H9 (cell line): Measurements from ENCODE around the gene AFF2. TPM values are rescaled to one million over a fixed set of nuclear protein-coding genes. Genes with fewer than 3 reads are reported as not detected.

Experiments
- DNase-seq: peaks from one replicate; pipeline ENCODE4 v3.0.0-alpha.2; 2017
- H2AFZ ChIP-seq: one replicate; pipeline ENCODE4 v1.6.1; 2013; ENCODE audit warnings: mild to moderate bottlenecking, low read length, control low read depth, moderate library complexity
- H2AK5ac ChIP-seq: 2 replicates; pipeline ENCODE4 v1.6.1; 2013; ENCODE audit warnings: low read length, control low read depth, mixed read lengths; ENCODE audit not compliant: insufficient read length
- H2BK120ac ChIP-seq: one replicate; pipeline ENCODE4 v1.6.1; 2013; ENCODE audit warnings: low read depth, mild to moderate bottlenecking, low read length, control low read depth, inconsistent platforms; ENCODE audit not compliant: poor library complexity, severe bottlenecking
- H2BK12ac ChIP-seq: 2 replicates; pipeline ENCODE4 v1.6.1; 2013; ENCODE audit warnings: low read length, control low read depth, mixed read lengths, low read depth; ENCODE audit not compliant: insufficient read length
- H2BK15ac ChIP-seq: 2 replicates; pipeline ENCODE4 v1.6.1; 2013; ENCODE audit warnings: low read depth, low read length, control low read depth
- H2BK20ac ChIP-seq: one replicate; pipeline ENCODE4 v1.6.1; 2013; ENCODE audit warnings: low read depth, mild to moderate bottlenecking, low read length, control low read depth, inconsistent platforms; ENCODE audit not compliant: poor library complexity, severe bottlenecking
- H2BK5ac ChIP-seq: 2 replicates; pipeline ENCODE4 v1.6.1; 2013; ENCODE audit warnings: low read length, control low read depth, mixed read lengths; ENCODE audit not compliant: insufficient read length
- H3K14ac ChIP-seq: 2 replicates; pipeline ENCODE4 v1.6.1; 2013; ENCODE audit warnings: low read length, control low read depth; ENCODE audit not compliant: insufficient read depth
- H3K18ac ChIP-seq: 2 replicates; pipeline ENCODE4 v1.6.1; 2013; ENCODE audit warnings: low read depth, mild to moderate bottlenecking, mixed read lengths, low read length, control low read depth; ENCODE audit not compliant: insufficient read length
- H3K23ac ChIP-seq: 2 replicates; pipeline ENCODE4 v1.6.1; 2013; ENCODE audit warnings: low read length, control low read depth, mixed read lengths, low read depth; ENCODE audit not compliant: insufficient read length
- H3K23me2 ChIP-seq: 2 replicates; pipeline ENCODE4 v1.6.1; 2013; ENCODE audit warnings: low read depth, mild to moderate bottlenecking, mixed read lengths, low read length, control low read depth; ENCODE audit not compliant: insufficient read length, poor library complexity, severe bottlenecking
- H3K27ac ChIP-seq: 2 replicates; pipeline ENCODE4 v1.5.1; 2013; ENCODE audit warnings: low read length, control low read depth, mixed read lengths, low read depth; ENCODE audit not compliant: insufficient read length
- H3K27me3 ChIP-seq: 2 replicates; pipeline ENCODE4 v1.6.1; 2013; ENCODE audit warnings: low read length, control low read depth, inconsistent platforms; ENCODE audit not compliant: insufficient read depth
- H3K4ac ChIP-seq: 2 replicates; pipeline ENCODE4 v1.6.1; 2013; ENCODE audit warnings: low read depth, mild to moderate bottlenecking, control low read depth, inconsistent platforms, low read length, moderate library complexity
- H3K4me1 ChIP-seq: 2 replicates; pipeline ENCODE4 v1.6.1; 2013; ENCODE audit warnings: low read length, control low read depth, inconsistent platforms; ENCODE audit not compliant: insufficient read depth
- H3K4me2 ChIP-seq: 2 replicates; pipeline ENCODE4 v1.6.1; 2013; ENCODE audit warnings: low read length, control low read depth, mixed read lengths; ENCODE audit not compliant: insufficient read length, insufficient read depth
- H3K56ac ChIP-seq: 2 replicates; pipeline ENCODE4 v1.6.1; 2013; ENCODE audit warnings: low read depth, mild to moderate bottlenecking, mixed read lengths, low read length, control low read depth; ENCODE audit not compliant: insufficient read length
- H3K79me1 ChIP-seq: 2 replicates; pipeline ENCODE4 v1.6.1; 2013; ENCODE audit warnings: low read depth, mild to moderate bottlenecking, moderate library complexity, low read length, control low read depth, inconsistent platforms; ENCODE audit not compliant: insufficient read depth, poor library complexity, severe bottlenecking
- H3K79me2 ChIP-seq: 2 replicates; pipeline ENCODE4 v1.6.1; 2013; ENCODE audit warnings: low read length, control low read depth, inconsistent platforms; ENCODE audit not compliant: insufficient read depth
- H3K9ac ChIP-seq: 2 replicates; pipeline ENCODE4 v1.6.1; 2013; ENCODE audit warnings: low read length, control low read depth, mixed read lengths; ENCODE audit not compliant: insufficient read length; ENCODE audit errors: extremely low read depth
- H3K9me3 ChIP-seq: one replicate; pipeline ENCODE4 v1.6.1; 2013; ENCODE audit warnings: low read depth, low read length, inconsistent platforms; ENCODE audit not compliant: control insufficient read depth
- H3T11ph ChIP-seq: one replicate; pipeline ENCODE4 v1.6.1; 2013; ENCODE audit warnings: mild to moderate bottlenecking, low read length, control low read depth, inconsistent platforms
- H4K20me1 ChIP-seq: one replicate; pipeline ENCODE4 v1.6.1; 2013; ENCODE audit not compliant: control insufficient read depth, insufficient read length, insufficient read depth
- H4K5ac ChIP-seq: 2 replicates; pipeline ENCODE4 v1.6.1; 2013; ENCODE audit warnings: low read depth, mild to moderate bottlenecking, mixed read lengths, low read length, control low read depth; ENCODE audit not compliant: insufficient read length
- H4K8ac ChIP-seq: replicated peaks from 2 replicates; pipeline ENCODE4 v1.6.1; 2013; ENCODE audit warnings: low read length, control low read depth, mixed read lengths, low read depth; ENCODE audit not compliant: insufficient read length
- H4K91ac ChIP-seq: 2 replicates; pipeline ENCODE4 v1.6.1; 2013; ENCODE audit warnings: low read depth, mild to moderate bottlenecking, moderate library complexity, mixed read lengths, low read length, control low read depth; ENCODE audit not compliant: insufficient read length
- H3K27ac Mint-ChIP-seq, 3 experiments: 2 replicates in 2 of 3; 3 replicates in 1 of 3; pipeline ENCODE4 v1.8.0; 2020 to 2021; ENCODE audit warnings: mixed read lengths in 3 of 3, mild to moderate bottlenecking in 1 of 3, moderate library complexity in 1 of 3
- H3K27me3 Mint-ChIP-seq: 2 replicates; pipeline ENCODE4 v1.8.0; 2021; ENCODE audit warnings: low read depth, mild to moderate bottlenecking, moderate library complexity, mixed read lengths
- H3K36me3 Mint-ChIP-seq, 3 experiments: 2 replicates in 2 of 3; 3 replicates in 1 of 3; pipeline ENCODE4 v1.8.0; 2020 to 2021; ENCODE audit warnings: low read depth in 3 of 3, mixed read lengths in 3 of 3; ENCODE audit not compliant: insufficient read depth in 1 of 3
- H3K4me1 Mint-ChIP-seq, 2 experiments: 2 replicates each; pipeline ENCODE4 v1.8.0; 2020; ENCODE audit warnings: mixed read lengths in 2 of 2
- H3K4me3 Mint-ChIP-seq, 2 experiments: 2 replicates in 1 of 2; 3 replicates in 1 of 2; pipeline ENCODE4 v1.8.0; 2020 to 2021; ENCODE audit warnings: mild to moderate bottlenecking in 2 of 2, mixed read lengths in 2 of 2, moderate library complexity in 1 of 2
- H3K9me3 Mint-ChIP-seq, 2 experiments: 2 replicates in 1 of 2; 3 replicates in 1 of 2; pipeline ENCODE4 v1.8.0; 2020; ENCODE audit warnings: mild to moderate bottlenecking in 2 of 2, mixed read lengths in 2 of 2, moderate library complexity in 1 of 2
- CTCF ChIP-seq: fragments of 200-600 bp; sonication (generic); conservative IDR thresholded peaks from 3 replicates; pipeline ENCODE4 v1.8.0; 2021; ENCODE audit warnings: antibody characterized with exemption, mild to moderate bottlenecking
- WGBS: extraction: QIAGEN DNeasy Blood & Tissue Kit; methylation state at CpG from one replicate; pipeline ENCODE4 v1.1.7; 2013; ENCODE audit warnings: missing lambda C conversion rate, low lambda C conversion rate, mixed read lengths; ENCODE audit not compliant: insufficient read length; ENCODE audit errors: extremely low coverage; 5-methylcytosine and 5-hydroxymethylcytosine counted together
- total RNA-seq: library from RNA; stranded (reverse); gene quantifications from 2 replicates; pipeline ENCODE4 v1.2.1, GENCODE V29; 2021

The AFF2 gene
- total RNA-seq, 1 experiment from 2014 or later, result 14.6 TPM

- Histone ChIP-seq H3K27me3 (no peaks in the 10 kb centered on the region), H3K14ac (no peak overlapping the region), H3K4me2 (no peak overlapping the region), H3K4ac (no peak overlapping the region), H3K79me1 (no peaks in the 10 kb centered on the region), H3K23me2 (no peaks in the 10 kb centered on the region), H4K91ac (no peak overlapping the region), H4K20me1 (no peaks in the 10 kb centered on the region), H2BK20ac (no peak overlapping the region), H3K9ac (no peak overlapping the region), H3K56ac (no peak overlapping the region), H2BK15ac (no peak overlapping the region), H3T11ph (no peak overlapping the region), H3K9me3 (peaks cover 17% of the 10 kb centered on the region), H2BK120ac (no peak overlapping the region), H2AFZ (no peak overlapping the region), H3K27ac (no peak overlapping the region), H3K23ac (no peak overlapping the region), H3K4me1 (no peaks in the 10 kb centered on the region), H3K79me2 (no peaks in the 10 kb centered on the region), H2BK12ac (no peak overlapping the region), H4K5ac (no peak overlapping the region), H2AK5ac (no peak overlapping the region), H2BK5ac (no peak overlapping the region), H4K8ac (no peak overlapping the region), H3K18ac (no peak overlapping the region)
- no peaks in the 10 kb centered on the region for H3K4me1 Mint-ChIP-seq
- peaks cover 0 to 12% (median 2%) of the 10 kb centered on the region in 3 experiments; a peak in 3 of 7 replicates for H3K36me3 Mint-ChIP-seq
- DNase-seq, result no peak
- no peak overlapping the region for H3K27ac Mint-ChIP-seq
- no peaks in the 10 kb centered on the region for H3K27me3 Mint-ChIP-seq
- TF ChIP-seq CTCF, result no peak
- no CpG with 5 or more reads among the region's 8 CpGs for WGBS
- H3K4me3 Mint-ChIP-seq, result no peak overlapping the region
- peaks cover 63 to 67% of the 10 kb centered on the region in 2 experiments for H3K9me3 Mint-ChIP-seq
Measured at GRCh38 chrX:148976571-148977400, 476.4 kb downstream of the AFF2 start.
